Tibial nerve (tissue), 3 donors: Measurements from ENCODE around the gene SPEF2.

Experiments used
- POLR2A ChIP-seq, 2 donors: fragments of 450-650 bp; IDR thresholded peaks; one replicate each; pipeline ENCODE4 v1.6.1; 2017; ENCODE audit warnings: antibody characterized with exemption in 2 of 2, mild to moderate bottlenecking in 2 of 2, moderate library complexity in 2 of 2
- TF ChIP-seq, protein P1 (sequence below), 5 experiments: fragments of 200-600 bp in 3 of 5; fragments of 450-650 bp in 2 of 5; sonication (generic) in 3 of 5; IDR thresholded peaks; one replicate each; pipeline ENCODE4 v1.5.1; 2016 to 2019; ENCODE audit warnings: antibody characterized with exemption in 5 of 5, mild to moderate bottlenecking in 3 of 5, moderate library complexity in 2 of 5

DNA sequence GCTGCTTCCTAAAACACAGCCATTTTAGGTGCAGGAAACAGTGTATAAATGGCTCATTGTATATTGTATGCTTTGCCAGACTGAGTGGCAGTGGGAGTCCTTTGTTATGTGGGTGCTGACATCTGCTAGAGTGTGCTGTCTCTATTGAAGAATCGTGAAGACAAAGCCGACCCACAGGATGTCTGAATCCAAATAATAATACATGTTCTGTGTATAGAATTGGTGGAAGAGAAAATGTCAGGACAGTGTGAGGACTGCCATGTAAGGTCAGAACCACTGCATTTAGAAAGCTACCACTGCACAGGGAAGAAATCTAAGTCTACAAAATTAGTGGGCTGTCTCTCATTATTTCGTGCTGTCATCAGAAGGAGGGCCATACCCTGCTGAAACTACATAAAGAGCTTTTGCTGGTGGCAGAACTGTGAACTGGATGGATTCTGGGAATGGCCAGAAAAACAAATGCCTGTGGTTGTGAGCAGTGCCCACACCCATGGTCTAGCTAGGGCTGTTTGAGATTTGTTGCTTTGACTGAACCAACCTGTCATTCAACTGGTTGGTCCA lies 241.5 kb downstream of the SPEF2 start:
- TF ChIP-seq, protein P1, sequence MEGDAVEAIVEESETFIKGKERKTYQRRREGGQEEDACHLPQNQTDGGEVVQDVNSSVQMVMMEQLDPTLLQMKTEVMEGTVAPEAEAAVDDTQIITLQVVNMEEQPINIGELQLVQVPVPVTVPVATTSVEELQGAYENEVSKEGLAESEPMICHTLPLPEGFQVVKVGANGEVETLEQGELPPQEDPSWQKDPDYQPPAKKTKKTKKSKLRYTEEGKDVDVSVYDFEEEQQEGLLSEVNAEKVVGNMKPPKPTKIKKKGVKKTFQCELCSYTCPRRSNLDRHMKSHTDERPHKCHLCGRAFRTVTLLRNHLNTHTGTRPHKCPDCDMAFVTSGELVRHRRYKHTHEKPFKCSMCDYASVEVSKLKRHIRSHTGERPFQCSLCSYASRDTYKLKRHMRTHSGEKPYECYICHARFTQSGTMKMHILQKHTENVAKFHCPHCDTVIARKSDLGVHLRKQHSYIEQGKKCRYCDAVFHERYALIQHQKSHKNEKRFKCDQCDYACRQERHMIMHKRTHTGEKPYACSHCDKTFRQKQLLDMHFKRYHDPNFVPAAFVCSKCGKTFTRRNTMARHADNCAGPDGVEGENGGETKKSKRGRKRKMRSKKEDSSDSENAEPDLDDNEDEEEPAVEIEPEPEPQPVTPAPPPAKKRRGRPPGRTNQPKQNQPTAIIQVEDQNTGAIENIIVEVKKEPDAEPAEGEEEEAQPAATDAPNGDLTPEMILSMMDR (IDR thresholded peaks at IDR 0.05): no peak
- TF ChIP-seq POLR2A (IDR thresholded peaks at IDR 0.05): no peak
